ENCODE measurements around the gene SLC25A51.

- TF ChIP-seq CTCF (IDR thresholded peaks at IDR 0.05) (no peak), POLR2A (IDR thresholded peaks at IDR 0.05) (no peak)
Observed at GRCh38 chr9:37870081-37870798, 33.7 kb downstream of the SLC25A51 start.

Measured in heart left ventricle (tissue), 13 donors.